HepG2 (cell line): ENCODE data around the gene SLC29A2. TPM values are rescaled to one million over a fixed set of nuclear protein-coding genes. Genes with fewer than 3 reads are reported as not detected.

Source experiments
- ASH2L ChIP-seq: fragments of 300-600, 200-600 bp; sonication (generic); IDR thresholded peaks from 2 replicates; pipeline ENCODE4 v1.7.0; 2017; ENCODE audit warnings: low read depth, mild to moderate bottlenecking, moderate library complexity, mixed read lengths, low read length; ENCODE audit not compliant: insufficient read length
- HNRNPK ChIP-seq: fragments of 200-400 bp; formaldehyde crosslinking; IDR thresholded peaks from 2 replicates; pipeline ENCODE4 v1.6.1; 2018; ENCODE audit warnings: low read length, low read depth, moderate library complexity, mild to moderate bottlenecking; ENCODE audit not compliant: poor library complexity, severe bottlenecking
- KDM1A ChIP-seq: IDR thresholded peaks from 2 replicates; pipeline ENCODE4 v1.6.1; 2016; ENCODE audit warnings: missing compliant biosample characterization
- RBFOX2 ChIP-seq: fragments of 200-400 bp; formaldehyde crosslinking; IDR thresholded peaks from 2 replicates; pipeline ENCODE4 v1.6.1; 2017; ENCODE audit warnings: low read depth, mild to moderate bottlenecking, low read length
- SCMH1 ChIP-seq: sonication (generic); formaldehyde crosslinking; IDR thresholded peaks from 2 replicates; pipeline ENCODE4 v1.9.0; 2021; ENCODE audit warnings: missing genetic modification reagents, mild to moderate bottlenecking, borderline replicate concordance
- TAF15 ChIP-seq: fragments of 200-400 bp; formaldehyde crosslinking; IDR thresholded peaks from one replicate; pipeline ENCODE4 v1.6.1; 2018; ENCODE audit warnings: mild to moderate bottlenecking, low read depth, low read length; ENCODE audit not compliant: poor library complexity, severe bottlenecking
- ZBTB34 ChIP-seq: sonication (generic); formaldehyde crosslinking; IDR thresholded peaks from 2 replicates; pipeline ENCODE4 v1.8.0; 2022; ENCODE audit warnings: mild to moderate bottlenecking, missing genetic modification reagents
- ZNF530 ChIP-seq: sonication (generic); formaldehyde crosslinking; IDR thresholded peaks from 2 replicates; pipeline ENCODE4 v1.5.0; 2020; ENCODE audit warnings: low read depth, mild to moderate bottlenecking, missing genetic modification reagents
- polyA plus RNA-seq, 8 experiments: library from polyadenylated mRNA; depleted of rRNA in 3 of 8; stranded (reverse) in 7 of 8; unstranded in 1 of 8; fragments of >200 nt; fragmentation: Illumina TruSeq in 4 of 8; extraction: Trizol in 4 of 8; gene quantifications; 2 replicates each; pipeline versions ENCODE4 v1.2.1 to v1.2.3, GENCODE V29; 2011 to 2016; ENCODE audit warnings: low read depth in 4 of 8, missing spikeins in 1 of 8, mixed read lengths in 1 of 8; ENCODE audit not compliant: insufficient read depth in 1 of 8
- total RNA-seq, 5 experiments: library from RNA; depleted of rRNA; stranded (reverse); fragments of >200 nt; fragmentation: Illumina TruSeq; extraction: Trizol; gene quantifications; 2 replicates each; pipeline ENCODE4 v1.2.3, GENCODE V29; 2016; ENCODE audit warnings: low read depth in 1 of 5
- TF ChIP-seq, protein P1 (sequence below): sonication (generic); formaldehyde crosslinking; IDR thresholded peaks from 2 replicates; pipeline ENCODE4 v1.8.1; 2023; ENCODE audit warnings: mild to moderate bottlenecking, missing genetic modification reagents
- TF ChIP-seq, protein P2 (sequence below): sonication (generic); formaldehyde crosslinking; IDR thresholded peaks from 2 replicates; pipeline ENCODE4 v1.4.0; 2020; ENCODE audit warnings: mild to moderate bottlenecking, missing genetic modification reagents
- TF ChIP-seq, protein P3 (sequence below): IDR thresholded peaks from 2 replicates; pipeline ENCODE4 v1.6.1; 2012; ENCODE audit warnings: inconsistent platforms
- TF ChIP-seq, protein P4 (sequence below): sonication (generic); formaldehyde crosslinking; IDR thresholded peaks from 2 replicates; pipeline ENCODE4 v1.5.0; 2020; ENCODE audit warnings: mild to moderate bottlenecking, low read depth, missing genetic modification reagents, borderline replicate concordance

SLC29A2 gene
- total and polyA plus RNA-seq, 2 of the 13 experiments (the other 11 are each of a cell fraction or from before 2014, with no cell fraction given), result 0.63 to 0.66 TPM

DNA sequence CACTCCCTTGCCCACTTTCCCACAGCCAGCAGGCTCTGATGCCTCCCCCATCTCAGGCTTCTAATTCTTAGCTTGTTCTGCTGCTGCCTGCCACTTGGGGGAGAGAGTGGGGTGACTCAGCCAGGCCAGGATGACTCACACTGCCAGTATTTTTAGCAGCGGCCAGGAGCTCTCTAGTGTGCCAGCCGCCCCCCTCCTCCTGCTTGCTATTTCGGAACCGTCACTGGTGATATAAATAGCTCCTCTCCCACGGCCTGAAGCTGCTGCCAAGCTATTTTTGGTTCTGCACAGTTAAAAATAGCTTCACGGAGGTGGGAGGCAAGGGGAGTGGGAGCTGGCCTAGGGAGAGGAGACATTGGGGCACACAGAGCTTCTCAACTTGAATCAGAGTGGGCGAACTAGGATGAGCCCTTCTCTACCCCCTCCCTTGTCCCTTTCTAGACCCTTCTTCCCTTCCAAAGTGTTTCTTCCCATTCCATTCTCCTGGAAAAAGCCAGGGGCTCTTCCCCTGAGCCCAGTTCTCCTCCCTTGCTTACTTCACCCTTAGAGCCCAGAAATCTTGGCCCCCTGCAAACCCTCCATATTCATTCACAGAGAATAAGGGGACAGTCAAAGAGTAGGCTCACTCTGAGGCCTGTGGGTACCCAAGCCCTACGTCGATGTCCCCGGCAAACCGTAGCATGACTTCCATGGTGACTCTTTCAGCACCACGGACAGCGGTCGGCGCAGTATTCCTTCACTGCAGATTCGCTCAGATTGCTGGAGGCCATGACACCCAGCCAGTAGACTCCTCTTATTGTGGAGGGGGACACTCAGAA is 46.8 kb upstream of the SLC29A2 start (continued):
- TF ChIP-seq ZBTB34 (CRISPR knock-in tag) (no peak), HNRNPK (no peak), RBFOX2 (no peak), KDM1A (CRISPR knock-in tag) (no peak), ZNF530 (CRISPR knock-in tag) (0 out of 2 replicates have a peak, but pooled peaks have one; percentile 70), SCMH1 (CRISPR knock-in tag) (no peak), TAF15 (no peak), ASH2L (no peak)
- TF ChIP-seq, protein P1, sequence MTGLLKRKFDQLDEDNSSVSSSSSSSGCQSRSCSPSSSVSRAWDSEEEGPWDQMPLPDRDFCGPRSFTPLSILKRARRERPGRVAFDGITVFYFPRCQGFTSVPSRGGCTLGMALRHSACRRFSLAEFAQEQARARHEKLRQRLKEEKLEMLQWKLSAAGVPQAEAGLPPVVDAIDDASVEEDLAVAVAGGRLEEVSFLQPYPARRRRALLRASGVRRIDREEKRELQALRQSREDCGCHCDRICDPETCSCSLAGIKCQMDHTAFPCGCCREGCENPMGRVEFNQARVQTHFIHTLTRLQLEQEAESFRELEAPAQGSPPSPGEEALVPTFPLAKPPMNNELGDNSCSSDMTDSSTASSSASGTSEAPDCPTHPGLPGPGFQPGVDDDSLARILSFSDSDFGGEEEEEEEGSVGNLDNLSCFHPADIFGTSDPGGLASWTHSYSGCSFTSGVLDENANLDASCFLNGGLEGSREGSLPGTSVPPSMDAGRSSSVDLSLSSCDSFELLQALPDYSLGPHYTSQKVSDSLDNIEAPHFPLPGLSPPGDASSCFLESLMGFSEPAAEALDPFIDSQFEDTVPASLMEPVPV (CRISPR knock-in tag), result no peak
- TF ChIP-seq, protein P2, sequence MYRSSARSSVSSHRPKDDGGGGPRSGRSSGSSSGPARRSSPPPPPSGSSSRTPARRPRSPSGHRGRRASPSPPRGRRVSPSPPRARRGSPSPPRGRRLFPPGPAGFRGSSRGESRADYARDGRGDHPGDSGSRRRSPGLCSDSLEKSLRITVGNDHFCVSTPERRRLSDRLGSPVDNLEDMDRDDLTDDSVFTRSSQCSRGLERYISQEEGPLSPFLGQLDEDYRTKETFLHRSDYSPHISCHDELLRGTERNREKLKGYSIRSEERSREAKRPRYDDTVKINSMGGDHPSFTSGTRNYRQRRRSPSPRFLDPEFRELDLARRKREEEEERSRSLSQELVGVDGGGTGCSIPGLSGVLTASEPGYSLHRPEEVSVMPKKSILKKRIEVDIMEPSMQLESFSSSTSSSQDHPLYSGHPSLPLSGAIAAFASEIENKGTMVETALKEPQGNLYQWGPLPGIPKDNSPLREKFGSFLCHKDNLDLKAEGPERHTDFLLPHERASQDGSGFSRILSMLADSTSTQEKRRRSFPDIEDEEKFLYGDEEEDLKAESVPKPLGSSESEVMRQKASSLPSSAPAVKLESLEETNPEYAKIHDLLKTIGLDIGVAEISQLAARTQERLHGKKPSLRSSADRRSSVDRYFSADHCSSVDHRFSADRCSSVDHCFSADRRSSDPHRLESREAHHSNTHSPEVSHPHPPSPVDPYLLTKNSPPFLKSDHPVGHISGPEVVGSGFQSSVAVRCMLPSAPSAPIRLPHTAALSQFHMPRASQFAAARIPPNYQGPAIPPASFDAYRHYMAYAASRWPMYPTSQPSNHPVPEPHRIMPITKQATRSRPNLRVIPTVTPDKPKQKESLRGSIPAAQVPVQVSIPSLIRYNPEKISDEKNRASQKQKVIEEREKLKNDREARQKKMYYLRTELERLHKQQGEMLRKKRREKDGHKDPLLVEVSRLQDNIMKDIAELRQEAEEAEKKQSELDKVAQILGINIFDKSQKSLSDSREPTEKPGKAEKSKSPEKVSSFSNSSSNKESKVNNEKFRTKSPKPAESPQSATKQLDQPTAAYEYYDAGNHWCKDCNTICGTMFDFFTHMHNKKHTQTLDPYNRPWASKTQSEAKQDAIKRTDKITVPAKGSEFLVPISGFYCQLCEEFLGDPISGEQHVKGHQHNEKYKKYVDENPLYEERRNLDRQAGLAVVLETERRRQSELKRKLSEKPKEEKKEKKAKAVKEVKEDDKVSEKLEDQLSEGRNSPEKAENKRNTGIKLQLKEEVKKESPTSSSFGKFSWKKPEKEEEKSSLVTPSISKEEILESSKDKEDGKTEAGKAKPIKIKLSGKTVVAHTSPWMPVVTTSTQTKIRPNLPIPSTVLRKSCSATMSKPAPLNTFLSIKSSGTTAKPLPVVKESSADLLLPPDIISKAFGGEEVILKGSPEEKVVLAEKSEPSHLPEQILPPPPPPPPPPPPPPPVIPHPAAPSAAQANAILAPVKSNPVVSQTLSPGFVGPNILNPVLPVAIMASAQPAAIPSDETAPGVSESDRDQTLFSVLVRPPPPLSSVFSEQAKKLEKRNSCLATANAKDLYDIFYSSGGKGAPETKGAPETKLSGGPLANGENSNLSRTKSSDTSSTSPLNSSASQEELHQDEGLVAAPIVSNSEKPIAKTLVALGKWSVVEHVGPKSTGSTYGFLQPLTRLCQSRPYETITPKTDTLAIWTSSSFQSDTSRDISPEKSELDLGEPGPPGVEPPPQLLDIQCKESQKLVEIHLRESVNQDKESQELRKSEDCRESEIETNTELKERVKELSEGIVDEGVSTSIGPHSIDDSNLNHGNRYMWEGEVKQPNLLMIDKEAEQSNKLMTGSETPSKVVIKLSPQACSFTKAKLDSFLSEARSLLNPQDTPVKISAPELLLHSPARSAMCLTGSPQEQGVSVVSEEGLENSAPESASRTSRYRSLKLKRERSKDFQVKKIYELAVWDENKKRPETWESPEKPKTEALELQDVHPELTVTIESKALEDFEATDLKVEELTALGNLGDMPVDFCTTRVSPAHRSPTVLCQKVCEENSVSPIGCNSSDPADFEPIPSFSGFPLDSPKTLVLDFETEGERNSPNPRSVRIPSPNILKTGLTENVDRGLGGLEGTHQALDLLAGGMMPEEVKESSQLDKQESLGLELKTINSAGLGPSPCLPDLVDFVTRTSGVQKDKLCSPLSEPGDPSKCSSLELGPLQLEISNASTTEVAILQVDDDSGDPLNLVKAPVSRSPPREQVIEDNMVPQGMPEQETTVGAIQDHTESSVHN (CRISPR knock-in tag), result no peak
- TF ChIP-seq, protein P3, sequence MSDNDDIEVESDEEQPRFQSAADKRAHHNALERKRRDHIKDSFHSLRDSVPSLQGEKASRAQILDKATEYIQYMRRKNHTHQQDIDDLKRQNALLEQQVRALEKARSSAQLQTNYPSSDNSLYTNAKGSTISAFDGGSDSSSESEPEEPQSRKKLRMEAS, result no peak
- TF ChIP-seq, protein P4, sequence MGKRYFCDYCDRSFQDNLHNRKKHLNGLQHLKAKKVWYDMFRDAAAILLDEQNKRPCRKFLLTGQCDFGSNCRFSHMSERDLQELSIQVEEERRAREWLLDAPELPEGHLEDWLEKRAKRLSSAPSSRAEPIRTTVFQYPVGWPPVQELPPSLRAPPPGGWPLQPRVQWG (CRISPR knock-in tag), result no peak
